CD1c-positive myeloid dendritic cell (primary cell): ENCODE results near the gene DPEP3.
"Not testable (repeated sequence)": the region's sequence is repeated elsewhere in the genome, so short reads cannot be mapped to it uniquely, and the experiment has no call there.

Experiments
- DNase-seq: peaks from one replicate; pipeline ENCODE4 v3.0.0-alpha.2; 2016; ENCODE audit errors: extremely low spot score

DPEP3 gene

GRCh38 chr16:67945392-67945933 is 34.8 kb downstream of the DPEP3 start:
- DNase-seq = no peak

GRCh38 chr16:67944690-67945391 is 35.5 kb downstream of the DPEP3 start:
- DNase-seq = no peak

GRCh38 chr16:67943619-67944504 is 36.4 kb downstream of the DPEP3 start, which contains the start of gene LCAT:
Gene LCAT (minus strand): TSS chr16:67944120. CDS start chr16:67944101, 19 bp downstream.
- no peak for DNase-seq

- no peak for DNase-seq
Observed at GRCh38 chr16:67943256-67943618, 37.1 kb downstream of the DPEP3 start.

- no peak for DNase-seq
Observed at GRCh38 chr16:67942510-67943255, 37.6 kb downstream of the DPEP3 start.

GRCh38 chr16:67942200-67942509 is 38.1 kb downstream of the DPEP3 start:
- DNase-seq = peak; percentile 37

GRCh38 chr16:67941469-67942199 is 38.7 kb downstream of the DPEP3 start:
- DNase-seq = no peak

- DNase-seq = no peak
Observed at GRCh38 chr16:67940446-67941089, 39.7 kb downstream of the DPEP3 start.

- peak; percentile 50 for DNase-seq
Observed at GRCh38 chr16:67939507-67940445, 40.5 kb downstream of the DPEP3 start.

GRCh38 chr16:67937713-67938112 is 42.6 kb downstream of the DPEP3 start:
- DNase-seq = not testable (repeated sequence)

GRCh38 chr16:67936880-67937605 is 43.3 kb downstream of the DPEP3 start:
- peak; percentile 94 for DNase-seq

- DNase-seq = peak; percentile 14
Observed at GRCh38 chr16:67936124-67936879, 44.0 kb downstream of the DPEP3 start, which contains the start of gene PSMB10. Gene PSMB10 (minus strand): TSS chr16:67936850. CDS start chr16:67936749, 101 bp downstream.

GRCh38 chr16:67935402-67936123 is 44.7 kb downstream of the DPEP3 start:
- DNase-seq = peak; percentile 89

- no peak for DNase-seq
Observed at GRCh38 chr16:67935101-67935401, 45.2 kb downstream of the DPEP3 start.

- no peak for DNase-seq
Observed at GRCh38 chr16:67934306-67935100, 45.8 kb downstream of the DPEP3 start.

GRCh38 chr16:67933805-67934204 is 46.5 kb downstream of the DPEP3 start:
- DNase-seq = no peak

- DNase-seq = no peak
Observed at GRCh38 chr16:67932462-67932840, 47.8 kb downstream of the DPEP3 start.
